Activated T-helper 2 cell treated with anti-CD3 and anti-CD28 coated beads, Interferon-gamma antibody, Interleukin-2, Interleukin-4, amounts not matched to agents 10 μg/mL and 5 μg/mL and 100 μg/mL, durations not matched to agents 14 hours and 24 hours and 36 hours (primary cell): ENCODE data around the gene C1orf185. TPM values are rescaled to one million over a fixed set of nuclear protein-coding genes. Genes with fewer than 3 reads are reported as not detected.
A peak's percentile ranks its signal among the peaks of the same experiment; 100 is the strongest.
"Not testable (repeated sequence)": the region's sequence is repeated elsewhere in the genome, so short reads cannot be mapped to it uniquely, and the experiment has no call there.

Experiments
- DNase-seq: peaks from one replicate; pipeline ENCODE4 v3.0.0; 2021; ENCODE audit warnings: low spot score
- H3K27ac Mint-ChIP-seq: one replicate; pipeline ENCODE4 v1.8.0; 2021; ENCODE audit warnings: mixed read lengths
- H3K27me3 Mint-ChIP-seq: one replicate; pipeline ENCODE4 v1.8.0; 2021; ENCODE audit warnings: low read depth, mixed read lengths
- H3K36me3 Mint-ChIP-seq: one replicate; pipeline ENCODE4 v1.8.0; 2021; ENCODE audit warnings: low read depth, mixed read lengths
- H3K4me1 Mint-ChIP-seq: one replicate; pipeline ENCODE4 v1.8.0; 2021; ENCODE audit warnings: low read depth, mixed read lengths
- H3K4me3 Mint-ChIP-seq: one replicate; pipeline ENCODE4 v1.8.0; 2021; ENCODE audit warnings: low read depth, mild to moderate bottlenecking, moderate library complexity, mixed read lengths
- H3K9me3 Mint-ChIP-seq: one replicate; pipeline ENCODE4 v1.8.0; 2021; ENCODE audit warnings: mixed read lengths
- intact Hi-C: fragments of 100-400 bp; cut with micrococcal nuclease; formaldehyde crosslinking; loops from one replicate; pipeline ENCODE4 v1.15.1; 2023
- total RNA-seq: library from RNA; stranded (reverse); gene quantifications from 2 replicates; pipeline ENCODE4 v1.2.3, GENCODE V29; 2022

C1orf185 gene
- total RNA-seq, 1 donor from 2014 or later = not detected

- no peak overlapping the region for H3K27ac Mint-ChIP-seq
- H3K36me3 Mint-ChIP-seq = no peaks in the 10 kb centered on the region
- no peak for DNase-seq
- H3K4me3 Mint-ChIP-seq = no peak overlapping the region
- peaks cover 28% of the 10 kb centered on the region for H3K27me3 Mint-ChIP-seq
- peaks cover 3% of the 10 kb centered on the region for H3K4me1 Mint-ChIP-seq
- peaks cover 10% of the 10 kb centered on the region for H3K9me3 Mint-ChIP-seq
- intact Hi-C loops = no loop called here
Observed at GRCh38 chr1:51156752-51157151, 54.7 kb downstream of the C1orf185 start.

GRCh38 chr1:51157395-51157794 lies 55.4 kb downstream of the C1orf185 start:
- peaks cover 3% of the 10 kb centered on the region for H3K4me1 Mint-ChIP-seq
- peaks cover 29% of the 10 kb centered on the region for H3K27me3 Mint-ChIP-seq
- no peak overlapping the region for H3K4me3 Mint-ChIP-seq
- H3K36me3 Mint-ChIP-seq = no peaks in the 10 kb centered on the region
- no peak for DNase-seq
- intact Hi-C loops = no loop called here
- H3K27ac Mint-ChIP-seq = no peak overlapping the region
- H3K9me3 Mint-ChIP-seq = peaks cover 10% of the 10 kb centered on the region

- H3K4me1 Mint-ChIP-seq = peaks cover 3% of the 10 kb centered on the region
- intact Hi-C loops = no loop called here
- peaks cover 10% of the 10 kb centered on the region for H3K9me3 Mint-ChIP-seq
- H3K27ac Mint-ChIP-seq = no peak overlapping the region
- no peaks in the 10 kb centered on the region for H3K36me3 Mint-ChIP-seq
- H3K4me3 Mint-ChIP-seq = no peak overlapping the region
- H3K27me3 Mint-ChIP-seq = peaks cover 29% of the 10 kb centered on the region
- no peak for DNase-seq
Observed at GRCh38 chr1:51158263-51158662, 56.2 kb downstream of the C1orf185 start.

- H3K9me3 Mint-ChIP-seq, H3K4me3 Mint-ChIP-seq, intact Hi-C loops, H3K36me3 Mint-ChIP-seq, DNase-seq, H3K4me1 Mint-ChIP-seq, H3K27ac Mint-ChIP-seq: not testable (repeated sequence)
- H3K27me3 Mint-ChIP-seq = peaks cover 40% of the 10 kb centered on the region
Observed at GRCh38 chr1:51162560-51162959, 60.5 kb downstream of the C1orf185 start.

GRCh38 chr1:51165540-51165939 lies 63.5 kb downstream of the C1orf185 start:
- no peak overlapping the region for H3K4me3 Mint-ChIP-seq
- DNase-seq = no peak
- no peak overlapping the region for H3K27ac Mint-ChIP-seq
- H3K36me3 Mint-ChIP-seq = no peaks in the 10 kb centered on the region
- H3K9me3 Mint-ChIP-seq = no peaks in the 10 kb centered on the region
- intact Hi-C loops = loop anchor here (5.0 kb wide), 1 partner anchor 193 kb away; the partner anchor contains the start of gene CDKN2C
- H3K27me3 Mint-ChIP-seq = peaks cover 33% of the 10 kb centered on the region
- H3K4me1 Mint-ChIP-seq = peaks cover 8% of the 10 kb centered on the region

GRCh38 chr1:51168266-51168845 lies 66.3 kb downstream of the C1orf185 start:
- intact Hi-C loops = loop anchor here (5.0 kb wide), 1 partner anchor 196 kb away; the partner anchor contains the start of gene CDKN2C
- Mint-ChIP-seq H3K27ac (no peak overlapping the region), H3K9me3 (peaks cover 4% of the 10 kb centered on the region), H3K4me1 (peaks cover 8% of the 10 kb centered on the region), H3K27me3 (peaks cover 36% of the 10 kb centered on the region), H3K4me3 (no peak overlapping the region), H3K36me3 (no peaks in the 10 kb centered on the region)
- no peak for DNase-seq

GRCh38 chr1:51168936-51169335 lies 66.9 kb downstream of the C1orf185 start:
- Mint-ChIP-seq H3K27me3 (peaks cover 33% of the 10 kb centered on the region), H3K27ac (no peak overlapping the region), H3K4me1 (peaks cover 8% of the 10 kb centered on the region), H3K9me3 (peaks cover 4% of the 10 kb centered on the region), H3K36me3 (no peaks in the 10 kb centered on the region), H3K4me3 (no peak overlapping the region)
- intact Hi-C loops = loop anchor here (5.0 kb wide), 1 partner anchor 197 kb away; the partner anchor contains the start of gene CDKN2C
- DNase-seq = no peak

- no peak overlapping the region for H3K4me3 Mint-ChIP-seq
- H3K27me3 Mint-ChIP-seq = peaks cover 36% of the 10 kb centered on the region
- peaks cover 4% of the 10 kb centered on the region for H3K9me3 Mint-ChIP-seq
- no peaks in the 10 kb centered on the region for H3K36me3 Mint-ChIP-seq
- intact Hi-C loops = no loop called here
- H3K27ac Mint-ChIP-seq = no peak overlapping the region
- H3K4me1 Mint-ChIP-seq = peaks cover 8% of the 10 kb centered on the region
- no peak for DNase-seq
Observed at GRCh38 chr1:51170342-51170741, 68.3 kb downstream of the C1orf185 start.

- Mint-ChIP-seq H3K9me3 (peaks cover 4% of the 10 kb centered on the region), H3K27me3 (peaks cover 50% of the 10 kb centered on the region), H3K27ac (no peak overlapping the region), H3K36me3 (no peaks in the 10 kb centered on the region), H3K4me1 (peaks cover 6% of the 10 kb centered on the region), H3K4me3 (no peak overlapping the region)
- intact Hi-C loops = no loop called here
- DNase-seq = no peak
Observed at GRCh38 chr1:51172811-51173210, 70.8 kb downstream of the C1orf185 start.

- H3K36me3 Mint-ChIP-seq = no peaks in the 10 kb centered on the region
Observed at GRCh38 chr1:51175278-51175677, 73.2 kb downstream of the C1orf185 start.

GRCh38 chr1:51177988-51178387 lies 76.0 kb downstream of the C1orf185 start:
- intact Hi-C loops, H3K4me1 Mint-ChIP-seq, H3K36me3 Mint-ChIP-seq, H3K27ac Mint-ChIP-seq, H3K9me3 Mint-ChIP-seq, DNase-seq, H3K4me3 Mint-ChIP-seq: not testable (repeated sequence)
- H3K27me3 Mint-ChIP-seq = peaks cover 42% of the 10 kb centered on the region

More at GRCh38 chr1:51175278-51175677, 73.2 kb downstream of the C1orf185 start:
- H3K9me3 Mint-ChIP-seq = peaks cover 4% of the 10 kb centered on the region
- no peak for DNase-seq
- H3K27ac Mint-ChIP-seq = no peak overlapping the region
- peaks cover 48% of the 10 kb centered on the region for H3K27me3 Mint-ChIP-seq
- H3K4me3 Mint-ChIP-seq = no peak overlapping the region
- intact Hi-C loops = no loop called here
- H3K4me1 Mint-ChIP-seq = no peaks in the 10 kb centered on the region

- no peaks in the 10 kb centered on the region for H3K9me3 Mint-ChIP-seq
- no peak overlapping the region for H3K4me3 Mint-ChIP-seq
- no peak overlapping the region for H3K27ac Mint-ChIP-seq
- no peaks in the 10 kb centered on the region for H3K4me1 Mint-ChIP-seq
- H3K36me3 Mint-ChIP-seq = no peaks in the 10 kb centered on the region
- intact Hi-C loops = no loop called here
- DNase-seq = no peak
- peaks cover 15% of the 10 kb centered on the region for H3K27me3 Mint-ChIP-seq
Observed at GRCh38 chr1:51188230-51188629, 86.2 kb downstream of the C1orf185 start.

GRCh38 chr1:51189421-51190073 lies 87.5 kb downstream of the C1orf185 start:
- Mint-ChIP-seq H3K9me3 (no peaks in the 10 kb centered on the region), H3K4me3 (no peak overlapping the region), H3K27me3 (peaks cover 9% of the 10 kb centered on the region), H3K4me1 (no peaks in the 10 kb centered on the region), H3K36me3 (no peaks in the 10 kb centered on the region), H3K27ac (no peak overlapping the region)
- DNase-seq = peak; percentile 14
- intact Hi-C loops = loop anchor here (1.0 to 10.0 kb wide), 5 partner anchors 105 to 414 kb away; partner anchors contain the start of gene CDKN2C
